HFFc6 (cell line): Measurements from ENCODE around the gene PRKAG2. TPM values are rescaled to one million over a fixed set of nuclear protein-coding genes. Genes with fewer than 3 reads are reported as not detected.

Experiments used
- DNase-seq: peaks from one replicate; pipeline ENCODE4 v3.0.0-alpha.2; 2018
- H3K27ac Mint-ChIP-seq: 2 replicates; pipeline ENCODE4 v1.8.0; 2020; ENCODE audit warnings: mild to moderate bottlenecking, mixed read lengths
- H3K27me3 Mint-ChIP-seq: 2 replicates; pipeline ENCODE4 v1.8.0; 2021; ENCODE audit warnings: mild to moderate bottlenecking, moderate library complexity, mixed read lengths; ENCODE audit not compliant: insufficient read depth
- H3K36me3 Mint-ChIP-seq: 2 replicates; pipeline ENCODE4 v1.8.0; 2021; ENCODE audit warnings: low read depth, mixed read lengths
- H3K4me1 Mint-ChIP-seq: 2 replicates; pipeline ENCODE4 v1.8.0; 2020; ENCODE audit warnings: low read depth, mixed read lengths
- H3K4me3 Mint-ChIP-seq: 2 replicates; pipeline ENCODE4 v1.8.0; 2020; ENCODE audit warnings: mild to moderate bottlenecking, moderate library complexity, mixed read lengths
- H3K9me3 Mint-ChIP-seq: 2 replicates; pipeline ENCODE4 v1.8.0; 2020; ENCODE audit warnings: mild to moderate bottlenecking, mixed read lengths
- CTCF ChIP-seq: fragments of 200-600 bp; sonication (generic); IDR thresholded peaks from 2 replicates; pipeline ENCODE4 v1.5.0; 2021; ENCODE audit warnings: antibody characterized with exemption, mild to moderate bottlenecking
- total RNA-seq, 6 experiments: library from RNA; stranded (reverse); fragmentation: NEBNext Ultra II Directional; extraction: Animal tissue kit (Norgen Biotek cat#: 25700); gene quantifications; 2 replicates in 1 of 6; 3 replicates in 5 of 6; pipeline ENCODE4 v1.2.3, GENCODE V29; 2021

Gene PRKAG2
- total RNA-seq, 6 experiments from 2014 or later = 15.1 to 19.2 (median 18.4) TPM

GRCh38 chr7:151900986-151901621, 24.2 kb upstream of the PRKAG2 start:
- no peak overlapping the region for H3K4me3 Mint-ChIP-seq
- peaks cover 32% of the 10 kb centered on the region for H3K27me3 Mint-ChIP-seq
- no peaks in the 10 kb centered on the region for H3K36me3 Mint-ChIP-seq
- no peaks in the 10 kb centered on the region for H3K9me3 Mint-ChIP-seq
- peaks cover 3% of the 10 kb centered on the region; the same call in 1 of the 2 replicates for H3K4me1 Mint-ChIP-seq
- DNase-seq = no peak
- H3K27ac Mint-ChIP-seq = no peak overlapping the region
- TF ChIP-seq CTCF = no peak

DNA sequence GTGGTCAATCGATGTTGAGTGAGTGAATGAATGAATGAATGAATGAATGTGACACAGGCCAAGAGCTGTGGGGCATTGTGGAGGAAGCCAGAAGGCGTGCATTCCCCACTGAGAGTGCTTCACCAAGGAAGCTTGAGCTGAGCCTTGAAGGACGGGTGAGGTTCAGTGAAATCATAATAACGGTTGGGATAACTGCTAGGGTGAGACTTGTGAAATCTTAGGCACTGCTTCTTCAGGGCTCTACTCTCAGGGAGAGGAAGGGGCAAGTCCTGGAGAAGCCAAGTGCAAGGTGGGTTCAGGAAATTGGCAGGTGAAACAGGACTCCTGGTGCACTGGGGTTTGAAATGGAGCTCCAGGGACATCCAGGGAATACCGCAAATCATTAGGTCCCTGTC, 23.7 kb upstream of the PRKAG2 start:
- peaks cover 33% of the 10 kb centered on the region for H3K27me3 Mint-ChIP-seq
- no peak for TF ChIP-seq CTCF
- H3K9me3 Mint-ChIP-seq = no peaks in the 10 kb centered on the region
- peaks cover 6% of the 10 kb centered on the region; the same call in 1 of the 2 replicates for H3K4me1 Mint-ChIP-seq
- no peak overlapping the region for H3K27ac Mint-ChIP-seq
- no peak for DNase-seq
- H3K36me3 Mint-ChIP-seq = no peaks in the 10 kb centered on the region
- H3K4me3 Mint-ChIP-seq = no peak overlapping the region

GRCh38 chr7:151899513-151900360, 22.8 kb upstream of the PRKAG2 start:
- H3K9me3 Mint-ChIP-seq = no peaks in the 10 kb centered on the region
- H3K4me1 Mint-ChIP-seq = peaks cover 11% of the 10 kb centered on the region
- H3K4me3 Mint-ChIP-seq = no peak overlapping the region
- no peak overlapping the region for H3K27ac Mint-ChIP-seq
- TF ChIP-seq CTCF = no peak
- H3K36me3 Mint-ChIP-seq = no peaks in the 10 kb centered on the region
- H3K27me3 Mint-ChIP-seq = peaks cover 36% of the 10 kb centered on the region
- DNase-seq = no peak

- H3K27ac Mint-ChIP-seq = no peak overlapping the region
- no peak for TF ChIP-seq CTCF
- H3K4me3 Mint-ChIP-seq = no peak overlapping the region
- peaks cover 43% of the 10 kb centered on the region for H3K27me3 Mint-ChIP-seq
- H3K9me3 Mint-ChIP-seq = no peaks in the 10 kb centered on the region
- peaks cover 11% of the 10 kb centered on the region for H3K4me1 Mint-ChIP-seq
- DNase-seq = no peak
- no peaks in the 10 kb centered on the region for H3K36me3 Mint-ChIP-seq
Observed at GRCh38 chr7:151897951-151898686, 21.2 kb upstream of the PRKAG2 start.

DNA sequence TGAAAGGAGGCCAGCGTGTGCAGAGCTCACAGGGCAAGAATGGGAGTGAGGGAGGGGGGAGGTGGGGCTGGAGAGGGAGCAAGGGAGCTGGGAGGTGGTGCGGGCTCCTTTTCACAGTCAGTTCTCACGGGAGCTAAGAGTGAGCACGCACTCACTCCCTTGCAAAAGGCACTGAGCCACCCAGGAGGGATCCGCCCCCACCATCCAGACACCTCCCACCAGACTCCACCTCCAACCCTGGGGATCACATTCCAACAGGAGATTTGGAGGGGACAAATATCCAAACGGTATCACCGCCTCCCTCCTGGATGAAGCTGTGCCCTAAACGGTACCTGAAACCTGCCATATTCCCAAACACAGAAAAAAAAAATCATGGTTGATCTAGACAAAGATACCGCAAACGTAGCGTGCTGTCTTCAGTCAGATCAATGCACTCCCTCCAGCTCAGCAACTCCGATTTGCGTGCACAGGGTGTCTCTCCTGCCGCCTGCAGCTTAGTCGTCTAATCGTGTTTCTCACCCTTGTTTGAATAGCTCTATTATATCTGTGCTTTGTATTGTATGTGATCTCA, 20.3 kb upstream of the PRKAG2 start:
- Mint-ChIP-seq H3K4me3 (no peak overlapping the region), H3K27ac (no peak overlapping the region), H3K9me3 (no peaks in the 10 kb centered on the region), H3K36me3 (no peaks in the 10 kb centered on the region), H3K4me1 (peaks cover 11% of the 10 kb centered on the region), H3K27me3 (peaks cover 47% of the 10 kb centered on the region)
- no peak for DNase-seq
- TF ChIP-seq CTCF = no peak
